Anterior cingulate cortex (tissue), 58 donors: ENCODE data around the gene XPNPEP1.

Experiments
- DNase-seq, 58 donors: peaks; one replicate each; lab custom pipeline; 2025; lab: John Stamatoyannopoulos, UW

XPNPEP1 gene

DNA sequence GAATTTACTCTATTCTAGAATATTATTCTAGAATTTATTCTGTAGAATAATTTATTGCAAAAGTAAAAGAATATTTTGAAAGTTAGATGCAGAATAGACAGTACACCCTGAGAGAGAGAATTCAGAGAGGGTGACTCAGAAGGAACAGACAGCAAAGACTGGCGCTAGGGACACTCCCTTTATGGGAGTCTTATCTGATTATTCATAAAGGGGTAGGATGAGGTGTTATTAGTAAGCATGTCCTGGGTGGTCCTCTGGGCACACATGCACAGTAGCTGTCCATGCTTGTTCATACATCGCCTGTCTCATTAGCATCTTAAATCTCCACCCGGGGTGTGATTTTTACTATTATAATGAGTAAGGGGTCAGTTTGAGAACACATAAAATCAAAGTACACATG, 100.1 kb downstream of the XPNPEP1 start:
- DNase-seq: no peak

DNA sequence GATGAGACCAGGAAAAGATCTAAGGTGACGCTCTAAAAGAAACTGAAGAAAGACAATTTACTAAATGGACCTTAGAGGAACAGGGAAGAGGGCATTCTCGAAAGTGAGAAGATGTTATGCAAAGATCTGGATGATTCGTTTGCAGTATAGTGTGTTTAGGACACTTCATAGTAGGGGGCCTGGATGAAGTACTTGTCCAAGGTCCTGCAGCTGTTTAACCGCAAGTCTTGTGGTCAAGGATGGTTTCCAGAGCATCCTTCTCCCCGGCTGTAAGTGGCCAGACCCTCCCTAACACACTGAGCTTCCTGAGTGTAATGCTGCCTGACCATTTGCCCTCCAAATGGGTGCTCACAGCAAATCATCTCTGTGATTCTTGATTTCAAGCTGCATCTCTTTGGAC, 101.6 kb downstream of the XPNPEP1 start:
- no peak for DNase-seq

DNA sequence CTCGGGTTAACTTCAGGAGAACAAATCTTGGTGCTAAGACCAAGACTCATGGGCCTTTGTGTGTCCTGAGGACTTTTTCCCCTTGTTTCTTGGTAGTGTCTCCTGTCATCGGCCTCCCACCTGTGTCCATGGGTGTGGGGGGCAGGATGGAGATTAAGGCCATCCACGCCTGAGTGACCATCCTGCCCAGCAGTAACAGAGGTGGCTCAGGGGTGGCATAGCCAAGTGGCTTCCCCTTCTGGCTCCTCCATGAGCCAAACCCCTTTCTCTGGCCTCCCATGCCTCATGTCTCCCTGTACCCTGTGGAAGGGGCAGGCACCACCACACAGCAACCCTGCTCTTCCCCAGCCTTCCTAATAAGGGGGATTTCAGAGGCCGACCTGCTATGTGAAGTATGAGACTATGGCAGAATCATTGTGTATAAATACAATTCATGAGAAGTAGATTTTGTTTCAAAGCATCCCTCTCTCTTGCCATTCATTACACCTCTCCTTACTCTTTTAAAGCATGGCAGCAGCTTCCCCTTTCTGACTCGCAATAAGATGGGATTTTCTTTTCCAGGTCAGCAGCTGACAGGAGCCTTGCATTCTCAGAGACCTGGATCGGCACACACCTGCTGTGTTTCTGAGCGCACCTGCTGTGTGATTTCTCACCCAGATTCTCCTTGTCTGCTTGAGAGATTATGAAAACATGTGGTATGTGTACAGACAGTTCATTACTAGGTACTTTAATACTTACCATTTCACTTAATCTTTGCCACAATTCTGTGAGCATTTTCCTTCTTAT, 102.5 kb downstream of the XPNPEP1 start:
- no peak for DNase-seq

DNA sequence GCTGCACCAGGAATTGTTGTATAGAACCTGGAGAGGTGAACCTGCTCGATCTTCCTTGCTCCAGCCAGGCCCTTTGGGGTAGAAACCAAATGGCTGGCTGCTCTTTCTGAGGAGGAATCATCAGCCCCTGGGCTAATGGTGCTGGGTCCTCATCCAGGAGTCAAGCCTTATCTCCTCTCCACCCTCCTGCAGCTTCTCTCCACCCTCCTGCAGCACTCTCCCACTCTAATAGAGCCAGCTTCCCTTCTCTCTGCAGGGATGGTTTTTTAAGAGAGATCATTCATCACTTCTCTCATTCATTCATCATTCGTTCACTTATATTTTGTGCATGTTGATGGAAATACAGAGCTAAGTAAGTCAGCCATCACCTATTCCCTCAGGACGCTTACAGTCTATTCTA, 103.5 kb downstream of the XPNPEP1 start:
- DNase-seq: no peak
